ENCODE results near the gene TULP3.

Gene TULP3

DNA sequence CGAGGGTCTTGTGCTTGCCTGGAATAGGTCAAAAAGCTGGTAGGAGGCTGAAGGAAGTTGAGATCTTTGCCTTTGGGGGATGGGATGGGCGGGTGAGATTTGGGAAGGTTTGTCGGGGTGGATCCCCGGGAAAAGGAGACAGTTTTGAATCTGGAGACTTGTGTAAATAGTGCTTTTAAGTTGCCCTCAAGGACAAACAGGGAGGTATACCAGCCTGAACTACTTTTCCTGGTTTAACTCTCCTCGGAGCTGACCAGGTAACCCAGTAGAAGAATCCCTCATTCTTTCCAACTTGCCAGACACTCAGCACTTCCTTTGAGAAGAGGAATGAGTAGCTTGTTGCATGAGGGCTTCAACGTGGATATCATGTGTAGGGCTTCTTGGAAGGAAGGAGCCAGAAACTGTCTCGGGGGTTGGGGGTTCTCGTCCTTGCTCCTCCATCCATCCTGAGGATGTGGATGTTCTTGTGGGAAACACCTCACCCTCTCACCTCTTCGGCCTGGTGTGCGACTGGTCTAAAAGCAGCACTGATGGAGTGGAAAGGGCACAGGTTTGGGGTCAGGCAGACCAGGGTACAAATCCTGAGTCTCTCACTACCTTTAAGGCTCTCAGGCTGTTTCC, 70.4 kb downstream of the TULP3 start (continued):
- peak; percentile 81 for TF ChIP-seq SCRT2 (tag by site-specific recombination; IDR thresholded peaks at IDR 0.05)
- TF ChIP-seq HOXA7 (CRISPR knock-in tag; IDR thresholded peaks at IDR 0.05; ENCODE audit: borderline replicate concordance) = no peak
- no peak for TF ChIP-seq ZNF292 (tag by site-specific recombination; IDR thresholded peaks at IDR 0.05; ENCODE audit: borderline replicate concordance, low read depth)
- TF ChIP-seq ZNF747 (tag by site-specific recombination; IDR thresholded peaks at IDR 0.05) = no peak
- no peak for TF ChIP-seq ZNF548 (tag by site-specific recombination; IDR thresholded peaks at IDR 0.05)

DNA sequence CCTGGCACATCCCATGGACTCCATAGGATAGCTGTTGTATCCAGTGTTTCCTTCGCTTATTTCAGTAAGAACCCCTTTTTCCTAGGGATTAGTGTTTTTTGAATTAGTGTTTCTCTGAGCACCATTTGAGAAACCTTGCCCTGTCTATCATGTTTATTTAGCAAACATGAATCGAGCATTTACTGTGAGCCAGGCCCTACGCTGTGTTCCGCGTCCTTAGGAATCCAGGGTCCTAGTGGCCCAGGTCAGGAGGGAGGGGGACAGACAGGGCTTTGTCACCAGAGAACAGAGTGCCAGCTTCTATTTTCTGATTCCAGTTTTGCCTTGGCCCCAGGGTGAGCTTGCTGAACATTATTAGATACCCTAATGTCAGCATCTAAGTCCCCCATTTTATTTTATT, 71.0 kb downstream of the TULP3 start:
- Histone ChIP-seq H3K9me3 (ENCODE audit: control insufficient read depth, insufficient read depth, low read depth, low read length) (no peaks in the 10 kb centered on the region), H3K27ac (ENCODE audit: extremely low read depth, low read depth, low read length) (no peak overlapping the region), H3K4me3 (ENCODE audit: low read depth, low read length) (no peak overlapping the region), H3K36me3 (ENCODE audit: control insufficient read depth in 2 of 2, insufficient read depth in 1 of 2, low read length in 2 of 2) (no peaks in the 10 kb centered on the region; a peak in 1 of 3 replicates), H3K4me1 (ENCODE audit: control insufficient read depth, insufficient read depth, low read length) (peaks cover 7% of the 10 kb centered on the region; the same call in 1 of the 2 replicates)
- POLR2A ChIA-PET = interaction anchor here (0.9 to 1.0 kb wide), 2 partner anchors 9 to 12 kb away, joined by 3 to 4 read pairs; no protein-coding TSS in a partner anchor
- TF ChIP-seq ZNF398 (tag by site-specific recombination; IDR thresholded peaks at IDR 0.05) = no peak
- TF ChIP-seq, protein P1, sequence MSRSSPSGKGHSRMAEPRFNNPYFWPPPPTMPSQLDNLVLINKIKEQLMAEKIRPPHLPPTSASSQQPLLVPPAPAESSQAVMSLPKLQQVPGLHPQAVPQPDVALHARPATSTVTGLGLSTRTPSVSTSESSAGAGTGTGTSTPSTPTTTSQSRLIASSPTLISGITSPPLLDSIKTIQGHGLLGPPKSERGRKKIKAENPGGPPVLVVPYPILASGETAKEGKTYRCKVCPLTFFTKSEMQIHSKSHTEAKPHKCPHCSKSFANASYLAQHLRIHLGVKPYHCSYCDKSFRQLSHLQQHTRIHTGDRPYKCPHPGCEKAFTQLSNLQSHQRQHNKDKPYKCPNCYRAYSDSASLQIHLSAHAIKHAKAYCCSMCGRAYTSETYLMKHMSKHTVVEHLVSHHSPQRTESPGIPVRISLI (tag by site-specific recombination; IDR thresholded peaks at IDR 0.05) = no peak
- TF ChIP-seq, protein P2, sequence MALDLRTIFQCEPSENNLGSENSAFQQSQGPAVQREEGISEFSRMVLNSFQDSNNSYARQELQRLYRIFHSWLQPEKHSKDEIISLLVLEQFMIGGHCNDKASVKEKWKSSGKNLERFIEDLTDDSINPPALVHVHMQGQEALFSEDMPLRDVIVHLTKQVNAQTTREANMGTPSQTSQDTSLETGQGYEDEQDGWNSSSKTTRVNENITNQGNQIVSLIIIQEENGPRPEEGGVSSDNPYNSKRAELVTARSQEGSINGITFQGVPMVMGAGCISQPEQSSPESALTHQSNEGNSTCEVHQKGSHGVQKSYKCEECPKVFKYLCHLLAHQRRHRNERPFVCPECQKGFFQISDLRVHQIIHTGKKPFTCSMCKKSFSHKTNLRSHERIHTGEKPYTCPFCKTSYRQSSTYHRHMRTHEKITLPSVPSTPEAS (tag by site-specific recombination; IDR thresholded peaks at IDR 0.05) = no peak
- TF ChIP-seq ZBTB8A (tag by site-specific recombination; IDR thresholded peaks at IDR 0.05) = no peak
- no peak for TF ChIP-seq ZBTB7A (tag by site-specific recombination; IDR thresholded peaks at IDR 0.05; ENCODE audit: low read depth)
- no peak for TF ChIP-seq ZNF514 (tag by site-specific recombination; IDR thresholded peaks at IDR 0.05)
- no peak for TF ChIP-seq ZNF623 (tag by site-specific recombination; IDR thresholded peaks at IDR 0.05)
- TF ChIP-seq, protein P3, sequence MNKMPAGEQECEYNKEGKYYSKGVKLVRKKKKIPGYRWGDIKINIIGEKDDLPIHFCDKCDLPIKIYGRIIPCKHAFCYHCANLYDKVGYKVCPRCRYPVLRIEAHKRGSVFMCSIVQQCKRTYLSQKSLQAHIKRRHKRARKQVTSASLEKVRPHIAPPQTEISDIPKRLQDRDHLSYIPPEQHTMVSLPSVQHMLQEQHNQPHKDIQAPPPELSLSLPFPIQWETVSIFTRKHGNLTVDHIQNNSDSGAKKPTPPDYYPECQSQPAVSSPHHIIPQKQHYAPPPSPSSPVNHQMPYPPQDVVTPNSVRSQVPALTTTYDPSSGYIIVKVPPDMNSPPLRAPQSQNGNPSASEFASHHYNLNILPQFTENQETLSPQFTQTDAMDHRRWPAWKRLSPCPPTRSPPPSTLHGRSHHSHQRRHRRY (tag by site-specific recombination; IDR thresholded peaks at IDR 0.05) = no peak
- TF ChIP-seq ZNF529 (tag by site-specific recombination; IDR thresholded peaks at IDR 0.05; ENCODE audit: insufficient replicate concordance) = no peak
- TF ChIP-seq ZNF600 (tag by site-specific recombination; IDR thresholded peaks at IDR 0.05) = no peak
- TF ChIP-seq, protein P4, sequence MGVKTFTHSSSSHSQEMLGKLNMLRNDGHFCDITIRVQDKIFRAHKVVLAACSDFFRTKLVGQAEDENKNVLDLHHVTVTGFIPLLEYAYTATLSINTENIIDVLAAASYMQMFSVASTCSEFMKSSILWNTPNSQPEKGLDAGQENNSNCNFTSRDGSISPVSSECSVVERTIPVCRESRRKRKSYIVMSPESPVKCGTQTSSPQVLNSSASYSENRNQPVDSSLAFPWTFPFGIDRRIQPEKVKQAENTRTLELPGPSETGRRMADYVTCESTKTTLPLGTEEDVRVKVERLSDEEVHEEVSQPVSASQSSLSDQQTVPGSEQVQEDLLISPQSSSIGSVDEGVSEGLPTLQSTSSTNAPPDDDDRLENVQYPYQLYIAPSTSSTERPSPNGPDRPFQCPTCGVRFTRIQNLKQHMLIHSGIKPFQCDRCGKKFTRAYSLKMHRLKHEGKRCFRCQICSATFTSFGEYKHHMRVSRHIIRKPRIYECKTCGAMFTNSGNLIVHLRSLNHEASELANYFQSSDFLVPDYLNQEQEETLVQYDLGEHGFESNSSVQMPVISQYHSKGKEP (tag by site-specific recombination; IDR thresholded peaks at IDR 0.05) = no peak
- no peak for TF ChIP-seq ZNF433 (tag by site-specific recombination; IDR thresholded peaks at IDR 0.05; ENCODE audit: low read depth)
- TF ChIP-seq, protein P5, sequence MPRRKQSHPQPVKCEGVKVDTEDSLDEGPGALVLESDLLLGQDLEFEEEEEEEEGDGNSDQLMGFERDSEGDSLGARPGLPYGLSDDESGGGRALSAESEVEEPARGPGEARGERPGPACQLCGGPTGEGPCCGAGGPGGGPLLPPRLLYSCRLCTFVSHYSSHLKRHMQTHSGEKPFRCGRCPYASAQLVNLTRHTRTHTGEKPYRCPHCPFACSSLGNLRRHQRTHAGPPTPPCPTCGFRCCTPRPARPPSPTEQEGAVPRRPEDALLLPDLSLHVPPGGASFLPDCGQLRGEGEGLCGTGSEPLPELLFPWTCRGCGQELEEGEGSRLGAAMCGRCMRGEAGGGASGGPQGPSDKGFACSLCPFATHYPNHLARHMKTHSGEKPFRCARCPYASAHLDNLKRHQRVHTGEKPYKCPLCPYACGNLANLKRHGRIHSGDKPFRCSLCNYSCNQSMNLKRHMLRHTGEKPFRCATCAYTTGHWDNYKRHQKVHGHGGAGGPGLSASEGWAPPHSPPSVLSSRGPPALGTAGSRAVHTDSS (tag by site-specific recombination; IDR thresholded peaks at IDR 0.05) = no peak
- TF ChIP-seq YY2 (tag by site-specific recombination; IDR thresholded peaks at IDR 0.05) = no peak
- TF ChIP-seq ZNF610 (tag by site-specific recombination; IDR thresholded peaks at IDR 0.05; ENCODE audit: borderline replicate concordance) = no peak
- no peak for TF ChIP-seq KLF7 (tag by site-specific recombination; IDR thresholded peaks at IDR 0.05; ENCODE audit: borderline replicate concordance)
- CTCF ChIA-PET = interaction anchor here (0.6 to 1.4 kb wide), 3 partner anchors 18 to 927 kb away, joined by 4 read pairs; no protein-coding TSS in a partner anchor
